Osteocyte (in vitro differentiated cells): ENCODE measurements around the gene SMR3B. TPM values are rescaled to one million over a fixed set of nuclear protein-coding genes. Genes with fewer than 3 reads are reported as not detected.

Source experiments
- DNase-seq: peaks from one replicate; pipeline ENCODE4 v3.0.0; 2021; ENCODE audit warnings: mixed read lengths; ENCODE audit not compliant: unreplicated experiment; ENCODE audit errors: extremely low spot score
- H3K27ac Mint-ChIP-seq: one replicate; pipeline ENCODE4 v1.8.0; 2021; ENCODE audit warnings: mild to moderate bottlenecking, mixed read lengths; ENCODE audit not compliant: unreplicated experiment
- H3K27me3 Mint-ChIP-seq: one replicate; pipeline ENCODE4 v1.8.0; 2021; ENCODE audit warnings: mixed read lengths; ENCODE audit not compliant: unreplicated experiment
- H3K36me3 Mint-ChIP-seq: one replicate; pipeline ENCODE4 v1.8.0; 2021; ENCODE audit warnings: mixed read lengths; ENCODE audit not compliant: unreplicated experiment
- H3K4me1 Mint-ChIP-seq: one replicate; pipeline ENCODE4 v1.8.0; 2021; ENCODE audit warnings: mixed read lengths; ENCODE audit not compliant: unreplicated experiment
- H3K4me3 Mint-ChIP-seq: one replicate; pipeline ENCODE4 v1.8.0; 2021; ENCODE audit warnings: mild to moderate bottlenecking, moderate library complexity, mixed read lengths; ENCODE audit not compliant: unreplicated experiment
- H3K9me3 Mint-ChIP-seq: one replicate; pipeline ENCODE4 v1.8.0; 2021; ENCODE audit warnings: mixed read lengths; ENCODE audit not compliant: unreplicated experiment
- CTCF ChIP-seq: fragments of 200-600 bp; sonication (generic); IDR thresholded peaks from 2 replicates; pipeline ENCODE4 v1.5.0; 2021; ENCODE audit warnings: antibody characterized with exemption, mild to moderate bottlenecking, moderate library complexity
- total RNA-seq: library from RNA; stranded (reverse); gene quantifications from 2 replicates; pipeline ENCODE4 v1.2.1, GENCODE V29; 2021

SMR3B gene
- total RNA-seq, 1 donor from 2014 or later, result not detected

- H3K27me3 Mint-ChIP-seq, result peaks cover 16% of the 10 kb centered on the region
- H3K36me3 Mint-ChIP-seq, result no peaks in the 10 kb centered on the region
- no peak overlapping the region for H3K4me3 Mint-ChIP-seq
- no peak for DNase-seq
- no peaks in the 10 kb centered on the region for H3K9me3 Mint-ChIP-seq
- H3K4me1 Mint-ChIP-seq, result no peaks in the 10 kb centered on the region
- TF ChIP-seq CTCF, result no peak
- no peak overlapping the region for H3K27ac Mint-ChIP-seq
Measured at GRCh38 chr4:70399319-70399718, 16.4 kb downstream of the SMR3B start.

GRCh38 chr4:70402762-70403161, 19.8 kb downstream of the SMR3B start:
- no peaks in the 10 kb centered on the region for H3K9me3 Mint-ChIP-seq
- no peak for TF ChIP-seq CTCF

GRCh38 chr4:70405765-70406164, 22.8 kb downstream of the SMR3B start:
- no peak for TF ChIP-seq CTCF

More at GRCh38 chr4:70402762-70403161, 19.8 kb downstream of the SMR3B start:
- DNase-seq, result no peak
- no peak overlapping the region for H3K27ac Mint-ChIP-seq
- peaks cover 13% of the 10 kb centered on the region for H3K27me3 Mint-ChIP-seq
- H3K36me3 Mint-ChIP-seq, result no peaks in the 10 kb centered on the region
- H3K4me1 Mint-ChIP-seq, result no peaks in the 10 kb centered on the region
- H3K4me3 Mint-ChIP-seq, result no peak overlapping the region

DNA sequence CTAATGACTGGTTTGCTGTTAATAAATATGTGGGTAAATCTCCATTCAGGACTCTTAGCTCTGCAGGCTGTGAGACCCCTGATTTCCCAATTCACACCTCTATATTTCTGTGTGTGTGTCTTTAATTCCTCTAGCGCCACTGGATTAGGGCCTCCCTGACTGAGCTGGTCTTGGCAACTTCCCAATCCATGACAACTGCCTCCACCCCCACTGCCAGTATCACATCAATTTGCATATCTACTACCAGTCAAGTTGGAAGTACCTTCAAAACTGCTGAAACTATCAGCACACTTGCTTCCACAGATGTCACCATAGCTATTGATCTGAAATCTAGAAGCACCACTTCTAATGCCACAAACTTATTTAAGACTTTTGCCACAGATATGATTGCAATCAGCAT, 42.4 kb downstream of the SMR3B start:
- Mint-ChIP-seq H3K27me3 (no peaks in the 10 kb centered on the region), H3K9me3 (no peaks in the 10 kb centered on the region), H3K27ac (no peak overlapping the region), H3K4me3 (no peak overlapping the region), H3K4me1 (no peaks in the 10 kb centered on the region), H3K36me3 (no peaks in the 10 kb centered on the region)
- no peak for DNase-seq
- no peak for TF ChIP-seq CTCF

More at GRCh38 chr4:70405765-70406164, 22.8 kb downstream of the SMR3B start:
- Mint-ChIP-seq H3K4me1 (no peaks in the 10 kb centered on the region), H3K9me3 (no peaks in the 10 kb centered on the region), H3K36me3 (no peaks in the 10 kb centered on the region), H3K4me3 (no peak overlapping the region), H3K27ac (no peak overlapping the region), H3K27me3 (peaks cover 8% of the 10 kb centered on the region)
- no peak for DNase-seq

DNA sequence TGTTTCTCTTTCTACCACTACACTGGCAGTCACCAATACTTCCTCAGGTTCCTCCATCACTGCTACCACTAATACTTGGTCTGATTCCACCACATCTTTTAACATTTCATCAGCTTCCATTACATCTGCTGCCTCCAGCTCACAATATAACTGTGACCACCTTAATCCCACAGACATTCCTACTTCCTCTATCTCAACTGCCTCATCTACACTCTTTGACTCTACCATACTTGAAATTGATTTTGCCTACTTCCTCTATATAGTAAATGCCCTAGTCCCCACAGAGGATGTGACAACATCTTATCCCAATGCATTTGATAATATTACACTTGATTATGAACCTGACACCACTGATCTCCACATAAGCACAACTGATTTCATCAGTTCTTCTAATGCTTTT, 43.9 kb downstream of the SMR3B start:
- no peak for TF ChIP-seq CTCF
- no peak for DNase-seq
- Mint-ChIP-seq H3K27ac (no peak overlapping the region), H3K4me1 (no peaks in the 10 kb centered on the region), H3K4me3 (no peak overlapping the region), H3K9me3 (no peaks in the 10 kb centered on the region), H3K36me3 (no peaks in the 10 kb centered on the region), H3K27me3 (no peaks in the 10 kb centered on the region)
